ENCODE measurements around the gene MMD. TPM values are rescaled to one million over a fixed set of nuclear protein-coding genes. Genes with fewer than 3 reads are reported as not detected.

The MMD gene
- polyA plus RNA-seq, 1 donor = 19.7 TPM

- Histone ChIP-seq H3K27me3 (ENCODE audit: control insufficient read depth, insufficient read depth, low read length) (no peaks in the 10 kb centered on the region), H3K27ac (ENCODE audit: low read length) (no peak overlapping the region), H3K36me3 (ENCODE audit: control insufficient read depth, insufficient read depth, low read length) (no peaks in the 10 kb centered on the region), H3K9me3 (ENCODE audit: control insufficient read depth, low read depth, low read length) (no peaks in the 10 kb centered on the region), H3K4me1 (ENCODE audit: control insufficient read depth, insufficient read depth, low read length) (peaks cover 9% of the 10 kb centered on the region), H3K4me3 (ENCODE audit: low read length) (no peak overlapping the region)
- WGBS (ENCODE audit: insufficient coverage, low lambda C conversion rate) = no CpG with 5 or more reads among the region's 6 CpGs
- DNase-seq = no peak
Measured at GRCh38 chr17:55456307-55457240, 34.9 kb upstream of the MMD start.

GRCh38 chr17:55454906-55455474, 33.4 kb upstream of the MMD start:
- peaks cover 15% of the 10 kb centered on the region for H3K4me1 ChIP-seq (ENCODE audit: control insufficient read depth, insufficient read depth, low read length)
- no peaks in the 10 kb centered on the region for H3K9me3 ChIP-seq (ENCODE audit: control insufficient read depth, low read depth, low read length)
- no peaks in the 10 kb centered on the region for H3K27me3 ChIP-seq (ENCODE audit: control insufficient read depth, insufficient read depth, low read length)
- H3K36me3 ChIP-seq (ENCODE audit: control insufficient read depth, insufficient read depth, low read length) = no peaks in the 10 kb centered on the region
- H3K27ac ChIP-seq (ENCODE audit: low read length) = no peak overlapping the region
- no peak for DNase-seq
- no peak overlapping the region for H3K4me3 ChIP-seq (ENCODE audit: low read length)
- no CpG with 5 or more reads among the region's 4 CpGs for WGBS (ENCODE audit: insufficient coverage, low lambda C conversion rate)

- DNase-seq = no peak
- 92% methylated on average over 2 of the region's 6 CpGs for WGBS (ENCODE audit: insufficient coverage, low lambda C conversion rate)
- H3K27ac ChIP-seq (ENCODE audit: low read length) = no peak overlapping the region
- peaks cover 16% of the 10 kb centered on the region for H3K4me1 ChIP-seq (ENCODE audit: control insufficient read depth, insufficient read depth, low read length)
- no peaks in the 10 kb centered on the region for H3K36me3 ChIP-seq (ENCODE audit: control insufficient read depth, insufficient read depth, low read length)
- no peaks in the 10 kb centered on the region for H3K27me3 ChIP-seq (ENCODE audit: control insufficient read depth, insufficient read depth, low read length)
- no peaks in the 10 kb centered on the region for H3K9me3 ChIP-seq (ENCODE audit: control insufficient read depth, low read depth, low read length)
- no peak overlapping the region for H3K4me3 ChIP-seq (ENCODE audit: low read length)
Measured at GRCh38 chr17:55453839-55454557, 32.4 kb upstream of the MMD start.

GRCh38 chr17:55452139-55452790, 30.6 kb upstream of the MMD start:
- Histone ChIP-seq H3K27me3 (ENCODE audit: control insufficient read depth, insufficient read depth, low read length) (no peaks in the 10 kb centered on the region), H3K27ac (ENCODE audit: low read length) (no peak overlapping the region), H3K4me3 (ENCODE audit: low read length) (no peak overlapping the region), H3K9me3 (ENCODE audit: control insufficient read depth, low read depth, low read length) (no peaks in the 10 kb centered on the region), H3K36me3 (ENCODE audit: control insufficient read depth, insufficient read depth, low read length) (no peaks in the 10 kb centered on the region), H3K4me1 (ENCODE audit: control insufficient read depth, insufficient read depth, low read length) (peaks cover 20% of the 10 kb centered on the region)
- WGBS (ENCODE audit: insufficient coverage, low lambda C conversion rate) = no CpG with 5 or more reads among the region's 5 CpGs
- DNase-seq = peak in 1 of 2 donors; percentile 43

- no peaks in the 10 kb centered on the region for H3K36me3 ChIP-seq (ENCODE audit: control insufficient read depth, insufficient read depth, low read length)
- WGBS (ENCODE audit: insufficient coverage, low lambda C conversion rate) = no CpG with 5 or more reads among the region's 2 CpGs
- H3K9me3 ChIP-seq (ENCODE audit: control insufficient read depth, low read depth, low read length) = no peaks in the 10 kb centered on the region
- peaks cover 20% of the 10 kb centered on the region for H3K4me1 ChIP-seq (ENCODE audit: control insufficient read depth, insufficient read depth, low read length)
- H3K4me3 ChIP-seq (ENCODE audit: low read length) = no peak overlapping the region
- DNase-seq = no peak
- H3K27ac ChIP-seq (ENCODE audit: low read length) = no peak overlapping the region
- no peaks in the 10 kb centered on the region for H3K27me3 ChIP-seq (ENCODE audit: control insufficient read depth, insufficient read depth, low read length)
Measured at GRCh38 chr17:55451758-55452138, 30.1 kb upstream of the MMD start.

GRCh38 chr17:55451203-55451641, 29.6 kb upstream of the MMD start:
- Histone ChIP-seq H3K4me3 (ENCODE audit: low read length) (no peak overlapping the region), H3K4me1 (ENCODE audit: control insufficient read depth, insufficient read depth, low read length) (peaks cover 18% of the 10 kb centered on the region), H3K27ac (ENCODE audit: low read length) (no peak overlapping the region), H3K9me3 (ENCODE audit: control insufficient read depth, low read depth, low read length) (no peaks in the 10 kb centered on the region), H3K36me3 (ENCODE audit: control insufficient read depth, insufficient read depth, low read length) (no peaks in the 10 kb centered on the region), H3K27me3 (ENCODE audit: control insufficient read depth, insufficient read depth, low read length) (no peaks in the 10 kb centered on the region)
- DNase-seq = peak in 1 of 2 donors; percentile 50
- no CpG with 5 or more reads among the region's 1 CpG for WGBS (ENCODE audit: insufficient coverage, low lambda C conversion rate)

- no peaks in the 10 kb centered on the region for H3K36me3 ChIP-seq (ENCODE audit: control insufficient read depth, insufficient read depth, low read length)
- H3K4me3 ChIP-seq (ENCODE audit: low read length) = no peak overlapping the region
- no peak overlapping the region for H3K27ac ChIP-seq (ENCODE audit: low read length)
- no peaks in the 10 kb centered on the region for H3K27me3 ChIP-seq (ENCODE audit: control insufficient read depth, insufficient read depth, low read length)
- H3K4me1 ChIP-seq (ENCODE audit: control insufficient read depth, insufficient read depth, low read length) = peaks cover 14% of the 10 kb centered on the region
- no peaks in the 10 kb centered on the region for H3K9me3 ChIP-seq (ENCODE audit: control insufficient read depth, low read depth, low read length)
- 40% methylated on average over 1 of the region's 7 CpGs for WGBS (ENCODE audit: insufficient coverage, low lambda C conversion rate)
- DNase-seq = peak in 1 of 2 donors; percentile 43
Measured at GRCh38 chr17:55450232-55450825, 28.7 kb upstream of the MMD start.

GRCh38 chr17:55448681-55449080, 27.0 kb upstream of the MMD start:
- WGBS (ENCODE audit: insufficient coverage, low lambda C conversion rate) = 93% methylated on average over 2 of the region's 4 CpGs
- Histone ChIP-seq H3K27ac (ENCODE audit: low read length) (no peak overlapping the region), H3K27me3 (ENCODE audit: control insufficient read depth, insufficient read depth, low read length) (no peaks in the 10 kb centered on the region), H3K36me3 (ENCODE audit: control insufficient read depth, insufficient read depth, low read length) (no peaks in the 10 kb centered on the region), H3K9me3 (ENCODE audit: control insufficient read depth, low read depth, low read length) (no peaks in the 10 kb centered on the region), H3K4me1 (ENCODE audit: control insufficient read depth, insufficient read depth, low read length) (peaks cover 22% of the 10 kb centered on the region), H3K4me3 (ENCODE audit: low read length) (no peak overlapping the region)
- no peak for DNase-seq

GRCh38 chr17:55446581-55447205, 25.1 kb upstream of the MMD start:
- no peaks in the 10 kb centered on the region for H3K36me3 ChIP-seq (ENCODE audit: control insufficient read depth, insufficient read depth, low read length)
- no peak overlapping the region for H3K27ac ChIP-seq (ENCODE audit: low read length)
- no peaks in the 10 kb centered on the region for H3K9me3 ChIP-seq (ENCODE audit: control insufficient read depth, low read depth, low read length)
- H3K4me1 ChIP-seq (ENCODE audit: control insufficient read depth, insufficient read depth, low read length) = peaks cover 22% of the 10 kb centered on the region
- H3K4me3 ChIP-seq (ENCODE audit: low read length) = no peak overlapping the region
- WGBS (ENCODE audit: insufficient coverage, low lambda C conversion rate) = no CpG with 5 or more reads among the region's 4 CpGs
- H3K27me3 ChIP-seq (ENCODE audit: control insufficient read depth, insufficient read depth, low read length) = no peaks in the 10 kb centered on the region
- no peak for DNase-seq

Data from large intestine (tissue), 3 donors.